K562 (cell line): Measurements from ENCODE around the gene ANXA4. TPM values are rescaled to one million over a fixed set of nuclear protein-coding genes. Genes with fewer than 3 reads are reported as not detected.

Experiments used
- ATAC-seq: fragments of 200-7000 bp; cut with Tn5 transposase; 3 replicates; pipeline ENCODE4 v1.9.1; 2020; ENCODE audit warnings: moderate library complexity
- BruUV-seq: library from RNA; stranded (reverse); fragments of 400-500 nt; replicated peaks from 2 replicates; lab custom pipeline; 2021; lab: Mats Ljungman, UMichigan
- CTCF ChIA-PET: fragments of 300-600 bp; formaldehyde crosslinking; extraction: SDS; loops from one replicate; lab custom pipeline; 2021; ENCODE audit warnings: low intra/inter-chr PET ratio; lab: Yijun Ruan, JAX
- POLR2A ChIA-PET: fragments of 300-600, 350-650 bp; sonication (Branson Sonifier 250); formaldehyde crosslinking; extraction: SDS; loops from one replicate; lab custom pipeline; 2021; ENCODE audit warnings: antibody characterized with exemption, inconsistent platforms; lab: Yijun Ruan, JAX
- DNase-seq, 4 experiments: peaks; one replicate each; pipeline versions ENCODE4 v3.0.0 to v3.0.0-alpha.2; 2011 to 2018; ENCODE audit warnings: low spot score in 3 of 4, mixed read lengths in 3 of 4; ENCODE audit errors: extremely low read depth in 1 of 4
- FAIRE-seq: peaks from 2 replicates; lab custom pipeline; 2011; peaks lifted over from hg19 to GRCh38; lab: Jason Lieb, UNC
- H2AFZ ChIP-seq: 2 replicates; pipeline ENCODE4 v1.6.0; 2011; ENCODE audit warnings: low read depth, low read length, control low read depth, inconsistent platforms
- H3K27ac ChIP-seq: fragments of 200-600 bp; 3 replicates; pipeline ENCODE4 v1.8.0; 2011; ENCODE audit warnings: low read depth, mild to moderate bottlenecking, control low read depth, inconsistent platforms, low read length, moderate library complexity, mixed read lengths; ENCODE audit errors: extremely low read depth
- H3K27me3 ChIP-seq, 2 experiments: fragments of 300-600 bp in 1 of 2; 2 replicates in 1 of 2; 3 replicates in 1 of 2; pipeline versions ENCODE4 v1.6.0 to v1.8.0; 2011; ENCODE audit warnings: inconsistent platforms in 2 of 2, low read length in 2 of 2, mild to moderate bottlenecking in 1 of 2, mixed read lengths in 1 of 2, moderate library complexity in 1 of 2; ENCODE audit not compliant: control insufficient read depth in 2 of 2, insufficient read depth in 2 of 2
- H3K36me3 ChIP-seq: fragments of 300-600 bp; 3 replicates; pipeline ENCODE4 v1.8.0; 2011; ENCODE audit warnings: mild to moderate bottlenecking, low read length, inconsistent platforms; ENCODE audit not compliant: control insufficient read depth, insufficient read depth
- H3K4me1 ChIP-seq, 2 experiments: fragments of 200-600 bp in 1 of 2; replicated peaks in 1 of 2; 2 replicates in 1 of 2; 3 replicates in 1 of 2; pipeline versions ENCODE4 v1.5.1 to v1.8.0; 2011; ENCODE audit warnings: inconsistent platforms in 2 of 2, low read length in 2 of 2, mild to moderate bottlenecking in 1 of 2, mixed read lengths in 1 of 2, moderate library complexity in 1 of 2; ENCODE audit not compliant: control insufficient read depth in 2 of 2, insufficient read depth in 2 of 2
- H3K4me2 ChIP-seq: 2 replicates; pipeline ENCODE4 v1.6.1; 2011; ENCODE audit warnings: low read length, control low read depth, inconsistent platforms, mixed read lengths; ENCODE audit not compliant: insufficient read depth
- H3K4me3 ChIP-seq: fragments of 200-600 bp; sonication (generic), shearing (Covaris generic); 2 replicates; pipeline ENCODE4 v1.5.1; 2016; ENCODE audit warnings: control low read depth, inconsistent platforms
- H3K79me2 ChIP-seq: fragments of 200-600 bp; 3 replicates; pipeline ENCODE4 v1.8.0; 2011; ENCODE audit warnings: low read length, inconsistent platforms; ENCODE audit not compliant: control insufficient read depth, insufficient read depth
- H3K9ac ChIP-seq, 2 experiments: 2 replicates each; pipeline versions ENCODE4 v1.6.0 to v1.6.1; 2011; ENCODE audit warnings: low read depth in 2 of 2, low read length in 2 of 2, control low read depth in 1 of 2, inconsistent platforms in 1 of 2, mild to moderate bottlenecking in 1 of 2, mixed read lengths in 1 of 2; ENCODE audit not compliant: insufficient read depth in 1 of 2
- H3K9me1 ChIP-seq: one replicate; pipeline ENCODE4 v1.6.0; 2011; ENCODE audit warnings: inconsistent platforms, mild to moderate bottlenecking, low read length, moderate library complexity; ENCODE audit not compliant: control insufficient read depth, insufficient read depth
- H3K9me3 ChIP-seq: replicated peaks from 2 replicates; pipeline ENCODE4 v1.5.1; 2011; ENCODE audit warnings: low read depth, low read length, inconsistent platforms; ENCODE audit not compliant: control insufficient read depth, insufficient read depth
- H4K20me1 ChIP-seq: replicated peaks from 2 replicates; pipeline ENCODE4 v1.6.1; 2011; ENCODE audit warnings: low read length, inconsistent platforms, mixed read lengths; ENCODE audit not compliant: control insufficient read depth, insufficient read depth
- GTF2A2 ChIP-seq: IDR thresholded peaks from 2 replicates; pipeline ENCODE4 v1.6.1; 2016; ENCODE audit warnings: mild to moderate bottlenecking, missing genetic modification characterization, missing compliant biosample characterization
- JUN ChIP-seq, 2 experiments: sonication (generic) in 1 of 2; formaldehyde crosslinking in 1 of 2; IDR thresholded peaks; 2 replicates each; pipeline versions ENCODE4 v1.6.1 to v1.8.0; 2012 to 2022; ENCODE audit warnings: borderline replicate concordance in 2 of 2, mild to moderate bottlenecking in 2 of 2, improper control_type of control experiment in 1 of 2, low read depth in 1 of 2, low read length in 1 of 2, missing genetic modification reagents in 1 of 2
- KAT7 ChIP-seq: sonication (generic); formaldehyde crosslinking; IDR thresholded peaks from 2 replicates; pipeline ENCODE4 v1.8.0; 2022; ENCODE audit warnings: missing genetic modification reagents, mild to moderate bottlenecking, borderline replicate concordance
- NR2F6 ChIP-seq: fragments of 450-650 bp; formaldehyde crosslinking; IDR thresholded peaks from 2 replicates; pipeline ENCODE4 v1.4.0; 2020; ENCODE audit warnings: mild to moderate bottlenecking
- NR3C1 ChIP-seq: sonication (generic); formaldehyde crosslinking; IDR thresholded peaks from 2 replicates; pipeline ENCODE4 v1.8.1; 2022; ENCODE audit warnings: missing genetic modification reagents
- POU5F1 ChIP-seq: fragments of 150-350 bp; IDR thresholded peaks from 2 replicates; pipeline ENCODE4 v1.6.1; 2014; ENCODE audit warnings: borderline replicate concordance, low read length, low read depth, mild to moderate bottlenecking; ENCODE audit not compliant: partially characterized antibody
- SP1 ChIP-seq: sonication (generic); formaldehyde crosslinking; IDR thresholded peaks from 2 replicates; pipeline ENCODE4 v1.8.1; 2022; ENCODE audit warnings: mild to moderate bottlenecking, missing genetic modification reagents
- TEAD4 ChIP-seq, 2 experiments: sonication (generic) in 1 of 2; formaldehyde crosslinking in 1 of 2; IDR thresholded peaks; 2 replicates each; pipeline versions ENCODE4 v1.6.1 to v1.8.0; 2012 to 2022; ENCODE audit warnings: borderline replicate concordance in 1 of 2, inconsistent platforms in 1 of 2, low read length in 1 of 2, mild to moderate bottlenecking in 1 of 2, missing genetic modification reagents in 1 of 2
- ZBTB1 ChIP-seq: sonication (generic); formaldehyde crosslinking; IDR thresholded peaks from 2 replicates; pipeline ENCODE4 v1.8.1; 2023; ENCODE audit warnings: missing genetic modification reagents, low read depth, mild to moderate bottlenecking, borderline replicate concordance
- ZNF217 ChIP-seq: sonication (generic); formaldehyde crosslinking; IDR thresholded peaks from 2 replicates; pipeline ENCODE4 v1.8.0; 2022; ENCODE audit warnings: mild to moderate bottlenecking, missing genetic modification reagents
- ZNF592 ChIP-seq: fragments of 450-650 bp; IDR thresholded peaks from 2 replicates; pipeline ENCODE4 v1.6.1; 2017; ENCODE audit warnings: antibody characterized with exemption, mild to moderate bottlenecking
- ZNF696 ChIP-seq: fragments of 250-450 bp; sonication (Bioruptor Pico); conservative IDR thresholded peaks from 2 replicates; pipeline ENCODE4 v1.4.0; 2020; ENCODE audit warnings: mild to moderate bottlenecking, moderate library complexity
- WGBS: fragments of 100-300 bp; shearing (Covaris generic); methylation state at CpG from one replicate; pipeline ENCODE4 v1.1.6; 2016; ENCODE audit warnings: low coverage, mixed read lengths; ENCODE audit not compliant: insufficient coverage; ENCODE audit errors: missing lambda C conversion rate; 5-methylcytosine and 5-hydroxymethylcytosine counted together
- in situ Hi-C: fragments of 300-500 bp; cut with MboI; formaldehyde crosslinking; loops from 4 replicates; pipeline ENCODE4 v1.15.0; 2018; ENCODE audit warnings: inconsistent platforms, mixed read lengths
- intact Hi-C: fragments of 100-400 bp; cut with micrococcal nuclease; formaldehyde crosslinking; loops from 2 replicates; pipeline ENCODE4 v1.14.2; 2022
- polyA plus RNA-seq, 8 experiments: library from polyadenylated mRNA; depleted of rRNA in 4 of 8; stranded (reverse) in 5 of 8; unstranded in 3 of 8; fragments of >200 nt; fragmentation: Nextera tagmentation in 2 of 8; fragmentation: Illumina TruSeq in 1 of 8; extraction: Ambion mirVana in 2 of 8; extraction: Trizol in 1 of 8; gene quantifications; 2 replicates each; pipeline versions ENCODE4 v1.2.1 to v1.2.3, GENCODE V29; 2011 to 2014; ENCODE audit warnings: inconsistent platforms in 1 of 8, missing spikeins in 1 of 8
- total RNA-seq, 7 experiments: library from RNA; depleted of rRNA in 6 of 7; stranded (reverse); fragments of >200 nt in 6 of 7; fragmentation: Illumina TruSeq in 2 of 7; extraction: Trizol in 2 of 7; gene quantifications; 2 replicates each; pipeline versions ENCODE4 v1.2.1 to v1.2.3, GENCODE V29; 2011 to 2021; ENCODE audit warnings: low replicate concordance in 1 of 7
- TF ChIP-seq, protein P1 (sequence below): fragments of 250-450 bp; sonication (Bioruptor Pico); IDR thresholded peaks from 2 replicates; pipeline ENCODE4 v1.8.0; 2022; ENCODE audit warnings: inconsistent platforms

ANXA4 gene
- total and polyA plus RNA-seq, 9 of the 15 experiments (the other 6 are each of a cell fraction or from before 2014, with no cell fraction given) = 3.4 to 13.6 (median 11.6) TPM

DNA sequence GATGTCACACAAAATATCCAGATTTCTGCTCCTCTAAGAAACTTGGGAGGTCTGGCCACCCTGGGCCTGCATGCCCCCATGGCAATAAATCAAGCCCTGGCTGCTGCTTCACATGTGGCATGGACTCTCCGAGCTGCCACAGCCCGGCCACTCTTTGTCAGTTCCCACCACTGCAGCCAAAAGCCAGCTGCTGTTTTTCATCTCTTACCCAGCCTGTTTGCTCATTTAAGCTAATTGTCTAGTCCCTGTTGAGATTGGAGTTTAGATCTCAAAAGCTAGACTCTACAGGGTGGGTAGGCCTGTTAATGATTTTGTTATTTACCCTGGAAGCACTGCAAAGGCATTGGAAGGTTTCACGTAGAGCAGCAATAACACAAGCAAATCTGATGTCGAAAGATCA, 20.9 kb upstream of the ANXA4 start:
- in situ Hi-C loops = loop anchor here (5.0 to 25.0 kb wide), 4 partner anchors 186 to 684 kb away; no protein-coding TSS in a partner anchor
- no peak overlapping the region for H3K27ac ChIP-seq

More for the DNA sequence above, 20.9 kb upstream of the ANXA4 start:
- Histone ChIP-seq H3K9ac (no peak overlapping the region), H3K4me1 (peaks cover 7 to 14% of the 10 kb centered on the region in 2 experiments; a peak in 3 of 5 replicates), H3K79me2 (no peaks in the 10 kb centered on the region), H3K9me3 (no peaks in the 10 kb centered on the region), H3K4me2 (no peak overlapping the region), H3K36me3 (no peaks in the 10 kb centered on the region), H3K27me3 (no peaks in the 10 kb centered on the region; a peak in 1 of 5 replicates), H4K20me1 (no peaks in the 10 kb centered on the region), H2AFZ (no peak overlapping the region), H3K4me3 (no peak overlapping the region), H3K9me1 (no peaks in the 10 kb centered on the region)
- WGBS = 25% methylated on average over 4 of the region's 4 CpGs
- no peak for ATAC-seq
- BruUV-seq = no TSS peak
- ChIA-PET CTCF (no interaction called here), POLR2A (interaction anchor here (0.7 to 1.2 kb wide), 2 partner anchors 73 to 193 kb away, joined by 3 to 4 read pairs; no protein-coding TSS in a partner anchor)
- no peak for TF ChIP-seq ZNF592
- TF ChIP-seq NR3C1 (CRISPR knock-in tag) = no peak
- no peak for TF ChIP-seq SP1 (CRISPR knock-in tag)
- TF ChIP-seq NR2F6 (CRISPR knock-in tag) = no peak
- TF ChIP-seq, protein P1, sequence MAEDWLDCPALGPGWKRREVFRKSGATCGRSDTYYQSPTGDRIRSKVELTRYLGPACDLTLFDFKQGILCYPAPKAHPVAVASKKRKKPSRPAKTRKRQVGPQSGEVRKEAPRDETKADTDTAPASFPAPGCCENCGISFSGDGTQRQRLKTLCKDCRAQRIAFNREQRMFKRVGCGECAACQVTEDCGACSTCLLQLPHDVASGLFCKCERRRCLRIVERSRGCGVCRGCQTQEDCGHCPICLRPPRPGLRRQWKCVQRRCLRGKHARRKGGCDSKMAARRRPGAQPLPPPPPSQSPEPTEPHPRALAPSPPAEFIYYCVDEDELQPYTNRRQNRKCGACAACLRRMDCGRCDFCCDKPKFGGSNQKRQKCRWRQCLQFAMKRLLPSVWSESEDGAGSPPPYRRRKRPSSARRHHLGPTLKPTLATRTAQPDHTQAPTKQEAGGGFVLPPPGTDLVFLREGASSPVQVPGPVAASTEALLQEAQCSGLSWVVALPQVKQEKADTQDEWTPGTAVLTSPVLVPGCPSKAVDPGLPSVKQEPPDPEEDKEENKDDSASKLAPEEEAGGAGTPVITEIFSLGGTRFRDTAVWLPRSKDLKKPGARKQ (CRISPR knock-in tag) = no peak
- no peak for TF ChIP-seq JUN (IDR thresholded peaks at IDR 0.05; ENCODE audit: borderline replicate concordance, low read depth, low read length)
- TF ChIP-seq JUN (CRISPR knock-in tag; IDR thresholded peaks at IDR 0.05; ENCODE audit: borderline replicate concordance) = no peak
- TF ChIP-seq ZNF696 (CRISPR knock-in tag) = no peak
- TF ChIP-seq GTF2A2 (tag) = no peak
- no peak for TF ChIP-seq KAT7 (CRISPR knock-in tag)
- TF ChIP-seq ZBTB1 (CRISPR knock-in tag) = no peak
- TF ChIP-seq TEAD4 (IDR thresholded peaks at IDR 0.05; ENCODE audit: low read length) = no peak
- TF ChIP-seq TEAD4 (CRISPR knock-in tag; IDR thresholded peaks at IDR 0.05; ENCODE audit: borderline replicate concordance) = no peak
- no peak for TF ChIP-seq ZNF217 (CRISPR knock-in tag)
- no peak for TF ChIP-seq POU5F1
- no peak for DNase-seq
- intact Hi-C loops = loop anchor here (5.0 to 10.0 kb wide), 3 partner anchors 171 to 584 kb away; partner anchors contain the start of genes FAM136A and SNRNP27
- FAIRE-seq = no peak
